ENCODE data around the gene COL23A1. TPM values are rescaled to one million over a fixed set of nuclear protein-coding genes. Genes with fewer than 3 reads are reported as not detected.

Gene COL23A1
- total RNA-seq, 2 experiments from 2014 or later, result 0.15 TPM; not detected in 1

DNA sequence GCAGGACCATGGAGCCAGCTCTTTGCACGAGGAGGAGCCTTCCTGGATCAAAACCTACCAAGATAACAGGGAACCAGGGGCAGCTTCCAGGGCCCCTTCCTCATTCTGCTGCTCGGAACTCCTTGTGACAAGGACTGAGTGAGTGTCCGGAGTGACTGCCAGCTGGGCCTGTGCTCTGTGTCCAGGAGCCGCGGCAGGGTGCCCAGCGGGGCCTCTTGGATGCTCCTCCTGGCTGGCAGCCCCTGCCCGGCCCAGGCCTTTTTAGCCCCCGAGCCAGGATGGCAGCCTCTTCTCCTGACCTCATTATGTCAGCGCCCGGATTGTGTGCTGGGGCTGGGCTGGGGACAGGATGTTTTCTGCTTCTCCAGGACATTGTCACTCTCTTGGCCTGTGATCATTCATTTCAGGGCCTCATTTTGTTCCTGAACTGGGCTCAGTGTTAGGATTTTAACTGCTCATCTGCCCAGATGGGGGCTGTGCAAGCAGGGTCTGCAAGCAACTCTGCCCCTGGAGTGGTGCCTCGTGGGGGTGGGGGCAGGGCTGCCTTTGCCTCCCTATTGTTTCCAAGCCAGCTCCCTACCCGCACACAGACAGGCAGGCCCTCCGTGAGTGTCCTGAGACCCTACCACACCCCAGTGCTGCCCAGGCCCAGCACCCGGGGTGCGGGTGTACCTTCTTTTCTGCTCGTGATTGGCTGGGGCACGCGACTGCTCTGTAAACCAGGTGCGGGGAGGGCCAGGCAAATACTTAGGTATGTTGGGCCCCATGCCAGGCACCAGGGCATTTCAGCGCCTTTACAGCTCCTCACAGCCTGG, 161.6 kb downstream of the COL23A1 start:
- Mint-ChIP-seq H3K4me3 (no peak overlapping the region), H3K4me1 (ENCODE audit: low read depth) (no peaks in the 10 kb centered on the region), H3K9me3 (no peaks in the 10 kb centered on the region), H3K27me3 (no peaks in the 10 kb centered on the region), H3K27ac (no peak overlapping the region), H3K36me3 (no peaks in the 10 kb centered on the region)
- CTCF ChIA-PET, result interaction anchor here (1.6 kb wide), 1 partner anchor 33 kb away, joined by 5 read pairs; no protein-coding TSS in a partner anchor
- DNase-seq, result no peak
- intact Hi-C loops (cut with micrococcal nuclease), result no loop called here
- POLR2A ChIA-PET, result no interaction called here

DNA sequence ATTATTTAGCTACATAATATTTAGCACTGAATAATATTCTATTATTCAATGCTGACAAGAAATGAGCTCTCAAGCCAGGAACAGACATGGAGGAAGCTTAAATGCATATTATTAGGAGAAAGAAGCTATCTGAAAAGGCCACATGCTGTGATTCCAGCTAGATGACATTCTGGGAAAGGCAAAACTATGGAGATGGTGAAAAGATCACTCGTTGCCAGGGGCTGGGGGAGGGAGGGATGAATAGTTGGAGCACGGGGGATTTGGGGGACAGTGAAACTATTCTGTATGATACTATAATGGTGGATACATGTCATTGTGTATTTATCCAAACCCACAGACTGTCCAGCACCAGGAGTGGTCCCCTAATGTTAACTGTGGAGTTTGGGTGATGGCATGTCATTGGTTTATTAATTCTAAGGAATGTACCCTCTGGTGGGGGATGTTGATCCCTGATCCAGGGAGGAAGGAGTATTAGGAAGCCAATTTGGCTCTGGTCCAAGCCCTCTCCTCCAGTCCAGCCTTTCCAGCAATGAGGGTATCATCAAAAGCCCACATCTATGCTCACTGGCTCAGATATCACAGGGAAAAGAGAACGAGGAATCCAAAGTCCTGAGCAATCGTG, 162.5 kb downstream of the COL23A1 start:
- CTCF ChIA-PET, result interaction anchor here (1.6 kb wide), 1 partner anchor 33 kb away, joined by 5 read pairs; no protein-coding TSS in a partner anchor
- POLR2A ChIA-PET, result no interaction called here
- H3K4me3 Mint-ChIP-seq, result no peak overlapping the region
- no peaks in the 10 kb centered on the region for H3K36me3 Mint-ChIP-seq
- intact Hi-C loops (cut with micrococcal nuclease), result no loop called here
- no peak for DNase-seq
- H3K4me1 Mint-ChIP-seq (ENCODE audit: low read depth), result no peaks in the 10 kb centered on the region
- no peak overlapping the region for H3K27ac Mint-ChIP-seq
- peaks cover 2% of the 10 kb centered on the region for H3K27me3 Mint-ChIP-seq
- H3K9me3 Mint-ChIP-seq, result no peaks in the 10 kb centered on the region

DNA sequence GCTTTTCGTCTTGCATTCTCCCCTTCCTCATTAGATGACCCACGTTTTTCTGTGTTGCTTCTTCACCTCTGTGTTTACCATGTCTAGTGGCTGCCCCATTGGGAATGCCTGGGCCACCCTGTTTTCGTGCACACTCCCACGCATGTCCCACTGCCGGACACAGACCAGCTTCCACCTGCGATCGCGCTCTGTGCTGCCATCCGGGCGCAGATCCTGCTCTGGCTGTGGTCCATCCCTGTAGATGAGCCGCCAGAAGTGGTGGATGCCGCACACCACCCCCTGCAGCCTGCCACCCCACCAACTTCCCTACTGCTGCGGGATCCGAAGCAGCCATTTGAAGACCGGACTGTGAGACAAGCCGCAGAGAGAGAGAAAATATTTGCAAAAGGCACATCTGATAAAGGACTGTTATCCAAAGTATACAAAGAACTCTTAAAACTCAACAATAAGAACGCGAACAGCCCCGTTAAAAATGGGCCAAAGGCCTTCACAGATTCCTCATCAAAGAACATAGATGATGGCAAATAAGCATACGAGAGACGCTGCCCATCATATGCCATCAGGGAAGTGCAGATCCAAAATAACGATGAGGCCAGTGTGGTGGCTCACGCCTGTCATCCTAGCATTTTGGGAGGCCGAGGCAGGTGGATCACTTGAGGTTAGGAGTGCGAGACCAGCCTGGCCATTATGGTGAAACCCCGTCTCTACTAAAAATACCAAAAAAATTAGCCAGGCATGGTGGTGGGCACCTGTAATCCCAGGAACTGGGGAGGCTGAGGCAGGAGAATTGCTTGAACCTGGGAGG, 163.7 kb downstream of the COL23A1 start:
- CTCF ChIA-PET, result interaction anchor here (1.6 kb wide), 1 partner anchor 35 kb away, joined by 5 read pairs; no protein-coding TSS in a partner anchor
- Mint-ChIP-seq H3K36me3 (no peaks in the 10 kb centered on the region), H3K4me3 (no peak overlapping the region), H3K9me3 (no peaks in the 10 kb centered on the region), H3K27me3 (peaks cover 2% of the 10 kb centered on the region), H3K4me1 (ENCODE audit: low read depth) (no peaks in the 10 kb centered on the region), H3K27ac (no peak overlapping the region)
- intact Hi-C loops (cut with micrococcal nuclease), result no loop called here
- DNase-seq, result no peak
- POLR2A ChIA-PET, result no interaction called here

DNA sequence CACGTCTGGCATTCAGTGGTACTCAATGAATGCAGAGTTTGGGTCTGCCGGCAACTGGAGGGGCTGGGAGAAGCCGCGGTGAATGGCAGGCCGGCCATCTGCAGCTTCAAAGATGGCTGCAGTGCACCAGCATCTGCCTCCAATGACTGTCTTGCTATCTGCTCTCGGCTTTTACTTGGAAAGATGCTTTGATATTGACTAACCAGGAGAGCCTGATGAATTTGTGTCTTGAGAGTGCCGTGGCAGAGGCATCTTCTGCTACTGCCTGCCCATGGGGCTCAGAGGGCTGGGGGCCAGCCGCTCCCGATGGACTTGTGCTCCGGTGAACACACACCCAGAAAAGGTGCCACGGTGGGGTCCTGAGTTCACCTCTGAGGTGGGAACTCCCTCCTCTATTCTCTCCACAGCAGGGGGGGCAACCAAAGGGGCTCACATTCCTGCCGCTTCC, 164.5 kb downstream of the COL23A1 start:
- POLR2A ChIA-PET, result no interaction called here
- Mint-ChIP-seq H3K4me1 (ENCODE audit: low read depth) (no peaks in the 10 kb centered on the region), H3K4me3 (no peak overlapping the region), H3K27ac (no peak overlapping the region), H3K27me3 (peaks cover 2% of the 10 kb centered on the region), H3K36me3 (no peaks in the 10 kb centered on the region), H3K9me3 (no peaks in the 10 kb centered on the region)
- intact Hi-C loops (cut with micrococcal nuclease), result no loop called here
- no peak for DNase-seq
- CTCF ChIA-PET, result no interaction called here

DNA sequence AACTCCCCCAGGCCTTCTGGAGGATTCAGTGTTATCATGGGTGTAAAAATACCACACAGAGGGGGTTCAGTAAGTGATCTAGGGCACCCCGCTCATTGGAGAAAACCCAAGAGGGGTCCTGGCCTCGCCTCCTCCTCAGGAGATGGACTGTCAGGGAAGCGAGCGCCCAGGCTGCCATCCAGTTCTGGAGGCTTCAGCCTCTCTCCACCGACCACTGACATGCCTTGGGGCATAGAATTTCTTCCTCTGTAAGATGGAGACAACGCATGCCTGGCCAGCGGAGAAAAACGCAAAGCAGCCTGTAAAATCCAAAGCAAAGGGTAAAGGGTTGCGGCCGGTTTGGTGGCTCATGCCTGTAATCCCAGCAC, 165.4 kb downstream of the COL23A1 start:
- H3K4me3 Mint-ChIP-seq, result no peak overlapping the region
- CTCF ChIA-PET, result interaction anchor here (0.7 kb wide), 1 partner anchor 118 kb away, joined by 3 read pairs; no protein-coding TSS in a partner anchor
- no peaks in the 10 kb centered on the region for H3K4me1 Mint-ChIP-seq (ENCODE audit: low read depth)
- intact Hi-C loops (cut with micrococcal nuclease), result no loop called here
- H3K9me3 Mint-ChIP-seq, result no peaks in the 10 kb centered on the region
- no peaks in the 10 kb centered on the region for H3K36me3 Mint-ChIP-seq
- POLR2A ChIA-PET, result no interaction called here
- H3K27ac Mint-ChIP-seq, result no peak overlapping the region
- peaks cover 4% of the 10 kb centered on the region for H3K27me3 Mint-ChIP-seq
- DNase-seq, result no peak

DNA sequence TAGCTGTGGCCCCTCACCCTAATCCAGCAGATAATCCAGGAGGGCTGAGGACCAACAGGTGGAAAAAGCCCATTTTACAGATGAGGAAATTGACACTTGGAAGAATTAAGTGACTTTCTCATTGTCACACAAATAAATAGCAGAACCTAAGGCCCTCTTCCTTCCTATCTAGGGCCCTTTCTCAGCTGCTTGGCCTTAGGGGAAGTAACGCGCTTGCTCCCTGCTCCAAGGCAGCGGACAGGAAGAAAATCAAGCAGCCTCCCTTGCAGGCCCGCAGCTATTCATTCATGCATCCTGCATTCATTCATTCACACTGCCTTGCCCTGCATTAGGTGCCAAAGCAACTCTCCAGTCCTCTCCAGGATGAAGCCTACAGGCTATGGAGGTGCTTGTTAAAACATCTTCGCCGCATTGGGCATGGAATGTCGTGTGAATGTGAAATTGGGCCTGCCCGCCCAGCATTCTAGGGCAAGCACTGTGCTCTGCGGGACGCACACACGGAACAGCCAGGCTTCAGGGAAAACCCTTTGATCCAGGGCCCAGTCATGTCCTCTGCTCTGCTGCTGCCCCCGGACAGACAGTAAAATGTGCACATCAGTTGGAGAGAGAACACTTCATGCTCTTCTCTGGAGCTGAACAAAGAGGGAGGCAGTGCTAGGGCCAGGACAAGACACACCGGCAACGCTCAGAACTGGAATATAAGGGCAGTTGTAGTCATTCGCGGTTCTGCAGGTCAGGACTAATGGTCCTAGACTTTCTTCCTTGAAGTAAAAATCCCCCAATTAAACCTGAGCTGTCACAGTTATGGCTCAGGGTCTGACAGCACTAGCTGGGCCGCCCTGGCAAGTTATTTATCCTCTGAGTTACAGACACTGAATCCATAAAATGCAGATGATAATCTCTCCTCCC, 166.0 kb downstream of the COL23A1 start:
- POLR2A ChIA-PET, result no interaction called here
- no peaks in the 10 kb centered on the region for H3K9me3 Mint-ChIP-seq
- CTCF ChIA-PET, result no interaction called here

DNA sequence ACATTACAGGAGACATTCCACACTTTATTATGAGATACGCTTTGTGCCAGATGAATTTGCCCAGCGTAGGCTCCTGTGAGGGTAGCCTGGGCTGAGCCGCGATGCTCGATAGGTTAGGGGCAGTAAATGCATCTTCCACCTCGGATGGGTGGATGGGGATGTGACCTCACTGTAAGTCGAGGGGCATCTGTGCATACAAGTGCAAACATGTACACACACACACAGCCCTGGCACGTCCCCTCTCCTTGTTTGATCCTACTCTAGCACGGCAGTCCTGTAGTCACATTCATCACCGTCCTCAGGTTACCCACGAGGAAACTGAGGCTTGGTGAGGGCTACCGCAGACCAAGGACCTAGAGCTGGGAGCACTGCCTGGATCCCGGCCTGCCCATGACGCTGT, 166.8 kb downstream of the COL23A1 start:
- H3K27me3 Mint-ChIP-seq, result peaks cover 8% of the 10 kb centered on the region
- H3K4me1 Mint-ChIP-seq (ENCODE audit: low read depth), result no peaks in the 10 kb centered on the region
- no peak for DNase-seq
- H3K4me3 Mint-ChIP-seq, result no peak overlapping the region
- ChIA-PET POLR2A (no interaction called here), CTCF (no interaction called here)
- no peaks in the 10 kb centered on the region for H3K36me3 Mint-ChIP-seq
- H3K9me3 Mint-ChIP-seq, result no peaks in the 10 kb centered on the region
- H3K27ac Mint-ChIP-seq, result no peak overlapping the region
- intact Hi-C loops (cut with micrococcal nuclease), result no loop called here

More for the DNA sequence above, 166.0 kb downstream of the COL23A1 start:
- Mint-ChIP-seq H3K36me3 (no peaks in the 10 kb centered on the region), H3K27me3 (peaks cover 7% of the 10 kb centered on the region), H3K27ac (no peak overlapping the region), H3K4me1 (ENCODE audit: low read depth) (no peaks in the 10 kb centered on the region), H3K4me3 (no peak overlapping the region)
- DNase-seq, result no peak
- intact Hi-C loops (cut with micrococcal nuclease), result no loop called here

DNA sequence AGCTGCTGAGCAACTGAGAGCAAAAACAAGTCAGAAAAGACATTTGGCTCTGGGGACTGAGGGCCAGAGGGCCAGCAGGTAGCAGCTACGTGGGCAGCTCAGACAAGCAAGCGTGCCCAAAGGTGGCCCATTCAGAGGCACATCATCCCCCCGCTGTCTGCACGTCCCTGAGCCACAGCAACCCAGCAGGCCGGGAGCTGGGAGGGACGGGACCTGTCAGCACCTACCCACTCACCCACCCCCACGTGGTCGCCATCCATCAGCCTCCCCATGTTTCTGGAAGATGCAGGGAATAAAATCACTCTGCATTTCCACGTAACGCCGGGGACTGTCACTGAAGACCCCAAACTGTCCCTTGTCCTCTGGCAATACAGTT, 167.8 kb downstream of the COL23A1 start:
- CTCF ChIA-PET, result no interaction called here
- no peaks in the 10 kb centered on the region for H3K36me3 Mint-ChIP-seq

DNA sequence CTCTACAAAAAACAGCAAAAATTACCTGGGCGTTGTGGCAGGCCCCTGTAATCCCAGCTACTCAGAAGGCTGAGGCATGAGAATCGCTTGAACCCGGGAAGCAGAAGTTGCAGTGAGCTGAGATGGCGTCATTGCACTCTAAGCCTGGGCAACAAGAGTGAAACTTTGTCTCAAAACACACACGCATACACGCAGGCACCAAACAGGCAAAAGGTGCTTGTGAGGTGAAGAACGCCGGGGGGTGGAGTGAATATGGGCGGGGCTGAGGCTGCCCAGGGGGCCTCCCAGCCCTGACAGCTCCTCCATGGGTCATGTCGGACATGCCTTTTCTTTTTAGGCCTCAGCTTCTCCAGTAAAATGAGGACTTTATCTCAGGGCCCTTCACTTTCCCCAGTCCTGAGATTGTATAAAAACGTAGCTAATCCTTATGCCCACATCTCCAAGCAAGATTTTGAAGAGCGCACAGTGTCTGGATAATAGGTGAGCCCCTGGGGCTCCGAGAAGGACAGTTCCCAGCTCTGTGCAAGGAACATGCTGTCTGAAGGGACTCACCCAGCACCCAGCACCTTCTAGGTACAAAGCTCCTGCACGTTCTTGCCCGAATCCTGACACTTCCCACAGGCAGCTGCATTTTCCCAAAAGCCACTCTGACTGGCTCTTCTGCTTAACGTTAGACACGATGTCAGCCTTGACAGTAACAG, 168.3 kb downstream of the COL23A1 start:
- Mint-ChIP-seq H3K4me1 (ENCODE audit: low read depth) (no peaks in the 10 kb centered on the region), H3K9me3 (no peaks in the 10 kb centered on the region), H3K27me3 (peaks cover 8% of the 10 kb centered on the region), H3K27ac (no peak overlapping the region), H3K4me3 (no peak overlapping the region), H3K36me3 (no peaks in the 10 kb centered on the region)
- ChIA-PET CTCF (no interaction called here), POLR2A (no interaction called here)
- intact Hi-C loops (cut with micrococcal nuclease), result no loop called here
- no peak for DNase-seq

More for the DNA sequence above, 167.8 kb downstream of the COL23A1 start:
- Mint-ChIP-seq H3K9me3 (no peaks in the 10 kb centered on the region), H3K27ac (no peak overlapping the region), H3K4me1 (ENCODE audit: low read depth) (no peaks in the 10 kb centered on the region), H3K4me3 (no peak overlapping the region), H3K27me3 (peaks cover 8% of the 10 kb centered on the region)
- no peak for DNase-seq
- intact Hi-C loops (cut with micrococcal nuclease), result no loop called here
- POLR2A ChIA-PET, result no interaction called here

DNA sequence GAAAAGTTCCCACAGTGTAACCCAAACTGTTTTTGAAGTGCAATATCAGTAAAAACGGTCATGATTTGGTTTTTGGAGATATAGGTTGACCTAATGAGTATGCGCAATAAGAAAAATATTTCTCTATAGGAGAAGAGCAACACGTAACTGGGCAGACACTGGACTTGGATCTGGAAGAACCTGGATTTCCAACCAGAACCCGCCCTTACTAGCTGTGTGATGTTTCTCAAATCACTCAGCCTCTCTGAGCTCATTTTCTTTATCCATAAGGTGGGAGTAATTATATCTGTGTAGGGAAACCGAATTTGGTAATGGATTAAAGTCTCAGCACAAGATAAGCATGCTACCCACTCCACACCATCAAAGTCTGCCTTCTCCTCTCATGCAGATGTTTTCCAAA, 169.1 kb downstream of the COL23A1 start:
- H3K4me1 Mint-ChIP-seq (ENCODE audit: low read depth), result no peaks in the 10 kb centered on the region
- intact Hi-C loops (cut with micrococcal nuclease), result no loop called here
- peaks cover 8% of the 10 kb centered on the region for H3K27me3 Mint-ChIP-seq

DNA sequence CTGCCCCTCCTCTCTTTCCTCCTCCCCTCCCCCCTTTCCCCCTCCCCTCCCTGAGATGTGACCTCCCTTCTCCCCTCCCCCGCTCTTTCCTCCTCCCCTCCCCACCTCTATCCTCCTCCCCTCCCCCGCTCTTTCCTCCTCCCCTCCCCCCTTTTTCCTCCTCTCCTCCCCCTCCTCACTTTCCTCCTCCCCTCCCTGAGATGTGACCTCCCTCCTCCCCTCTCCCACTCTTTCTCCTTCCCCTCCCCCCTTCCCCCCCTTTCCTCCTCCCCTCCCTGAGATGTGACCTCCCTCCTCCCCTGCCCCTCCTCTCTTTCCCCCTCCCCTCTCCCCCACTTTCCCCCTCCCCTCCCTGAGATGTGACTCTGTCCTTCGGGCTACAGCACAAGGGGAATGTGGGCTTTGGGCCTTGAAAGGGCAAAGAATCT, 169.8 kb downstream of the COL23A1 start:
- Mint-ChIP-seq H3K36me3 (no peaks in the 10 kb centered on the region), H3K4me3 (no peak overlapping the region), H3K27ac (no peak overlapping the region), H3K4me1 (ENCODE audit: low read depth) (no peaks in the 10 kb centered on the region), H3K27me3 (peaks cover 9% of the 10 kb centered on the region), H3K9me3 (no peaks in the 10 kb centered on the region)
- ChIA-PET CTCF (no interaction called here), POLR2A (no interaction called here)
- no peak for DNase-seq
- intact Hi-C loops (cut with micrococcal nuclease), result no loop called here

More for the DNA sequence above, 169.1 kb downstream of the COL23A1 start:
- no peaks in the 10 kb centered on the region for H3K9me3 Mint-ChIP-seq
- H3K36me3 Mint-ChIP-seq, result no peaks in the 10 kb centered on the region
- no peak for DNase-seq
- no peak overlapping the region for H3K4me3 Mint-ChIP-seq
- H3K27ac Mint-ChIP-seq, result no peak overlapping the region
- POLR2A ChIA-PET, result no interaction called here
- CTCF ChIA-PET, result interaction anchor here (0.5 kb wide), 1 partner anchor 142 kb away, joined by 3 read pairs; no protein-coding TSS in a partner anchor
